ENCODE results near the gene SLC5A3.

SLC5A3 gene

GRCh38 chr21:34035619-34036354 lies 37.6 kb upstream of the SLC5A3 start:
- no peaks in the 10 kb centered on the region for H3K9me3 ChIP-seq (ENCODE audit: low read depth, low read length)
- no peak overlapping the region for H3K4me3 ChIP-seq
- TF ChIP-seq POLR2AphosphoS5 (IDR thresholded peaks at IDR 0.05; ENCODE audit: borderline replicate concordance, low read depth, low read length) (no peak), EZH2 (IDR thresholded peaks at IDR 0.05) (no peak), FOXP2 (optimal IDR thresholded peaks at IDR 0.05; ENCODE audit: control extremely low read depth, extremely low read length, insufficient read depth) (no peak)
- DNase-seq (ENCODE audit: low read depth, low spot score), result no peak
- no peak overlapping the region for H3K27ac ChIP-seq
- H3K36me3 ChIP-seq (ENCODE audit: insufficient read depth, low read length), result no peaks in the 10 kb centered on the region
- H3K9ac ChIP-seq (ENCODE audit: insufficient read length), result no peak overlapping the region

DNA sequence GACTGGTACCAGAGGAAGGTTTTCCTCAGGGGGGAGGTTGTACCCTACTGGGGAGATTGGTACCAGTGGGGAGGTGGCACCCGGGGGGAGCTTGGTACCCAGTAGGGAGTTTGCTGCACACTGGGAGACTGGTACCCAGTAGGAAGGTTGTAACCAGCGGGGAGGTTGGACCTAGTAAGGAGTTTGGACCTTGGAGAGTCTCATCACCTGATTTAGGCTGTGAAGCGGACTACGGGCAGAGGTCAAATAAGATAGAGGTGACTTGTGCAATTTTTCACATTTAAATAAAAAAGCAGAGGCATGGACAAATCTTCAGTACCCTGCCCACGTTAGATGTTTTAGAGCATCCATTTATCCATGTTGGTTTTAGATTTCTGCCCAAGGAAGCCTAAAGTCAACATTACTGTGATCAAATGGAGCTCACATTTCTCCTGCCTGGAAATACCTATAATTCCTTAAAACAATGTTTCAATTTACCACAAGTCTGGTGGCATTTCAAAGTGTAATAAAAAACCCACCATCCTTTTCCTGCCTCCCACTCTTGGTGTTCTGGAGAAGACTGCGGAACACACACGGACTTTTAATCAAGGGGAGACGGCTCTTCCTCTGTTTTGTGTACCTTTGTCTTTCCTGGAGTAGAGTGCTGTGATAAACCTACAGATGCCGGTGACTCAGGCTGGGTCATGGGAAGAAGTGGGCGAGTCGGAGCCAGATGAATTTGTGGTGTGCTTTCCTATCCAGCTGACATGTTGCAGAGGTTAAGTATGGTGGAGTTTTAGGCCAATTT lies 36.2 kb upstream of the SLC5A3 start:
- TF ChIP-seq FOXP2 (optimal IDR thresholded peaks at IDR 0.05; ENCODE audit: control extremely low read depth, extremely low read length, insufficient read depth) (no peak), EZH2 (IDR thresholded peaks at IDR 0.05) (no peak), POLR2AphosphoS5 (IDR thresholded peaks at IDR 0.05; ENCODE audit: borderline replicate concordance, low read depth, low read length) (no peak)

DNA sequence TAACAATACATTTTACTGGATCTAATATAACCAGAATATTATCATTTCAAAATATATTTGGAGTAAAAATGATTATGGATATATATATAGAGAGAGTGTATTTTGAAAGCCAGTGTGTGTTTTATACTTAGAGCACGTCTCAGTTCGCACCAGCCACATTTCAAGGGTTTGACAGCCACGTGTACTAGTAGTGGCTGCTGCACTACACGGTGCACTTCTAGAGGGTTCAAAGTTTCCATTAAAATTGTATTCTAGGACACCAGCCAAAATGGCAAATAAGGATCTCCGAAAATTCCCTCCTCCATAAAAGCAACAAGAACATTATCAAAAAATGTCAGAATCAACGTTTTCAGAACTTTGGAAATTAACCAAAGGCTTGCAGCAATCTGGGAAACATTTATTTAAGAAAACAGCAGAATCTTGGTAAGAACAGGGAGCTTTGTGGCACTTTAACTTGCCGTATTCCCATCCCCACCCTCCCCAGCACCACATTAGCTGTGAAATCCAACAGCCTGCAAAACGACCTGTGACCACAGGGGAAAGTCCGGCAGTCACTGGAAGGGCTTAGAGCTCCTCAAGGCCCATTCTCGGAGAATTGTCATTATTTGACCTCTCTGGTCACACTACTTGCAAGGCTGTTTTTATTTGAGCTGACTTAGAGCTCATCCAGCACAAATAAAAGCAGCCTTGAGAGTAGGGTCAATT lies 33.5 kb upstream of the SLC5A3 start:
- Histone ChIP-seq H3K4me3 (no peak overlapping the region), H3K9ac (ENCODE audit: insufficient read length) (no peak overlapping the region), H3K36me3 (ENCODE audit: insufficient read depth, low read length) (no peaks in the 10 kb centered on the region), H3K9me3 (ENCODE audit: low read depth, low read length) (no peaks in the 10 kb centered on the region), H3K27ac (no peak overlapping the region)
- no peak for TF ChIP-seq EZH2 (IDR thresholded peaks at IDR 0.05)
- TF ChIP-seq POLR2AphosphoS5 (IDR thresholded peaks at IDR 0.05; ENCODE audit: borderline replicate concordance, low read depth, low read length), result no peak
- no peak for TF ChIP-seq FOXP2 (optimal IDR thresholded peaks at IDR 0.05; ENCODE audit: control extremely low read depth, extremely low read length, insufficient read depth)
- DNase-seq (ENCODE audit: low read depth, low spot score), result no peak

More for the DNA sequence above, 36.2 kb upstream of the SLC5A3 start:
- no peak for DNase-seq (ENCODE audit: low read depth, low spot score)
- no peak overlapping the region for H3K4me3 ChIP-seq
- no peak overlapping the region for H3K27ac ChIP-seq
- no peak overlapping the region for H3K9ac ChIP-seq (ENCODE audit: insufficient read length)
- H3K36me3 ChIP-seq (ENCODE audit: insufficient read depth, low read length), result no peaks in the 10 kb centered on the region
- H3K9me3 ChIP-seq (ENCODE audit: low read depth, low read length), result no peaks in the 10 kb centered on the region

DNA sequence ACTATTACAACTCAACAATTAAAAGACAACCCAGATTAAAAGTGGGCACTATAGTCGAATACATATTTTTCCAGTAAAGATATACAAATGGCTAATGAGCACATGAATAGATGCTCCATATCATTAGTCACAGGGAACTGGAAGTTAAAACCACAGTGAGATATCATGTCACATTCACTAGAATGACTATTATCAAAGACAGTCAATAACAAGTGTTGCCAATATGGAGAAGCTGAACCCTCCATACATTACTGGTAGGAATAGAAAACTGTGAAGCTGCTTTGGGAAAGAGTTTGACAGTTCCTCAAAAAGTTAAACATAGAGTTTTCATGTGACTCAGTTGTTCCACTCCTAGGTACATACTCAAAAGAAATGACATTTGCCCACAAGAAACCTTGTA lies 30.6 kb upstream of the SLC5A3 start:
- DNase-seq (ENCODE audit: low read depth, low spot score), result no peak
- Histone ChIP-seq H3K9me3 (ENCODE audit: low read depth, low read length) (no peaks in the 10 kb centered on the region), H3K36me3 (ENCODE audit: insufficient read depth, low read length) (no peaks in the 10 kb centered on the region), H3K27ac (no peak overlapping the region), H3K4me3 (no peak overlapping the region), H3K9ac (ENCODE audit: insufficient read length) (no peak overlapping the region)
- TF ChIP-seq EZH2 (IDR thresholded peaks at IDR 0.05) (no peak), FOXP2 (optimal IDR thresholded peaks at IDR 0.05; ENCODE audit: control extremely low read depth, extremely low read length, insufficient read depth) (no peak), POLR2AphosphoS5 (IDR thresholded peaks at IDR 0.05; ENCODE audit: borderline replicate concordance, low read depth, low read length) (no peak)

DNA sequence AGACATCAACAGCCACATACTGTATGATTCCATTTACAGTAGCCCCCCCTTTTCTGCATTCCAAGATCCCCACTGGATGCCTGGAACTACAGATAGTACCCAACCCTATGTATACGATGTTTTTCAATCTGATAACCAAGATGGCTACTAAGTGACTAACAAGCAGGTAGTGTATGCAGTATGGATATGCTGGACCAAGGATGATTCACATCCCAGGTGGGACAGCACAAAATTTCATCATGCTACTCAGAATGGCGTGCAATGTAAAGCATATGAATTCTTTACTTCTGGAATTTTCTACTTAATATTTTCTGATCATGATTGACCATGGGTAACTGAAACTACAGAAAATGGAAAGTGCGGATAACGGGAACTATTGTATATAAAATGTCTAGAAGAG lies 30.0 kb upstream of the SLC5A3 start:
- H3K27ac ChIP-seq, result no peak overlapping the region
- H3K36me3 ChIP-seq (ENCODE audit: insufficient read depth, low read length), result no peaks in the 10 kb centered on the region
- no peak overlapping the region for H3K9ac ChIP-seq (ENCODE audit: insufficient read length)
- DNase-seq (ENCODE audit: low read depth, low spot score), result no peak
- no peak overlapping the region for H3K4me3 ChIP-seq
- no peak for TF ChIP-seq POLR2AphosphoS5 (IDR thresholded peaks at IDR 0.05; ENCODE audit: borderline replicate concordance, low read depth, low read length)
- TF ChIP-seq FOXP2 (optimal IDR thresholded peaks at IDR 0.05; ENCODE audit: control extremely low read depth, extremely low read length, insufficient read depth), result no peak
- no peak for TF ChIP-seq EZH2 (IDR thresholded peaks at IDR 0.05)
- no peaks in the 10 kb centered on the region for H3K9me3 ChIP-seq (ENCODE audit: low read depth, low read length)

DNA sequence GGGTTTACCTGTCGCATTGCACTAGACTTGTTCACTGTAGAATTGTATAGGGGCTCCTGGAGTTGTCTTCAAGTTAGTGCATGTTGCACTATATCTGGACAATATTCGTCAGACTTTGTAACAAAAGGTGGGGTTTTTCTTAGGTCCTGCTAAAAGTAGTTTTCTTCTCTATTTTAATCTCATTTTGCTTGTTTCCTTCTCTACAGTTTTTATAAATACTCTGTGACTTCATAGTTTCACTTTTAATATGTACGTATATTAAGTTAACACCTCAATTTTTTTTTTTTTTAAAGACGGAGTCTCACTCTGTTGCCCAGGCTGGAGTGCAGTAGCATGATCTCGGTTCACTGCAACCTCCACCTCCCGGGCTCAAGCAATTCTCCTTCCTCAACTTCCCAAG lies 26.5 kb upstream of the SLC5A3 start:
- TF ChIP-seq EZH2 (IDR thresholded peaks at IDR 0.05) (no peak), FOXP2 (optimal IDR thresholded peaks at IDR 0.05; ENCODE audit: control extremely low read depth, extremely low read length, insufficient read depth) (no peak), POLR2AphosphoS5 (IDR thresholded peaks at IDR 0.05; ENCODE audit: borderline replicate concordance, low read depth, low read length) (no peak)
- no peak overlapping the region for H3K27ac ChIP-seq
- H3K4me3 ChIP-seq, result no peak overlapping the region
- no peaks in the 10 kb centered on the region for H3K9me3 ChIP-seq (ENCODE audit: low read depth, low read length)
- no peak for DNase-seq (ENCODE audit: low read depth, low spot score)
- no peaks in the 10 kb centered on the region for H3K36me3 ChIP-seq (ENCODE audit: insufficient read depth, low read length)
- H3K9ac ChIP-seq (ENCODE audit: insufficient read length), result no peak overlapping the region

DNA sequence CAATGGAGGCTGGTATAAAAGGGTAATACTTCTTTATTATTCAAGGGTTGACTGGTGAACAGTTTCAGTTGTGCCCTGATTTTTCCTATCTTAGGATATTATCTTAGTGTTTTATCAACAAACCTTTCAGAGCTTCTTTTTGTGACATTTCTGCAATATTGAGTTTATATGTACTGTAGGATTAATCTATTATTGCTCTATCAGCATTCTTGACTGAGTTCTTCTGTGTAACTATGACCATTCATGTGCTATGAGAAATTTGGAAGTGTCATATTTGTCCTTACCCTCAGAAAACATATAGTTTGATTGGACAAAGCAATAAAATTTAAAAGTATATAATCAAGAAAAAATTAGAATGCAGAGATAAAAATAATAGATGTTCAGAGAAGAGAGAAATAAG lies 25.5 kb upstream of the SLC5A3 start:
- H3K9me3 ChIP-seq (ENCODE audit: low read depth, low read length), result no peaks in the 10 kb centered on the region

DNA sequence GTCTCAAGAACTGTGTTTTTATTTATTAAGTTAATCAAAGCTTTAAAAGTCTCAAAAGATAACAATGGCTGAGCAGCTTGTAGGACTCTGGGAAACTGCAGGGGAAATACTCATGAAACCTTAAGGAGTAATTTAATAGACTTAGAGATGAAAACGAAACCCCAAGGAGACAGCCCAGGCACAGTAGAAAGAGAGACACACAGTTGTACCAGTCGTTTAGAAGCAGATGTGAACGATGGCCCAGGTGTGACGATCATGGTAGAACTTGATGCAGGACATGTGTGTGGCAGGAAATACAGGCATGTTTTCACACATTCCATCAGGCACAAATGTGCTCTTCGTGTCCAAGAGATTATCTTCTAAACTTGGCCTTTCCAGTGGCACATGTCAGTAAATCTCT lies 21.2 kb upstream of the SLC5A3 start:
- Histone ChIP-seq H3K4me3 (no peak overlapping the region), H3K27ac (no peak overlapping the region), H3K9ac (ENCODE audit: insufficient read length) (no peak overlapping the region), H3K36me3 (ENCODE audit: insufficient read depth, low read length) (no peaks in the 10 kb centered on the region), H3K9me3 (ENCODE audit: low read depth, low read length) (no peaks in the 10 kb centered on the region)
- no peak for DNase-seq (ENCODE audit: low read depth, low spot score)
- no peak for TF ChIP-seq FOXP2 (optimal IDR thresholded peaks at IDR 0.05; ENCODE audit: control extremely low read depth, extremely low read length, insufficient read depth)
- TF ChIP-seq POLR2AphosphoS5 (IDR thresholded peaks at IDR 0.05; ENCODE audit: borderline replicate concordance, low read depth, low read length), result no peak
- TF ChIP-seq EZH2 (IDR thresholded peaks at IDR 0.05), result no peak

More for the DNA sequence above, 25.5 kb upstream of the SLC5A3 start:
- no peak for TF ChIP-seq FOXP2 (optimal IDR thresholded peaks at IDR 0.05; ENCODE audit: control extremely low read depth, extremely low read length, insufficient read depth)
- TF ChIP-seq POLR2AphosphoS5 (IDR thresholded peaks at IDR 0.05; ENCODE audit: borderline replicate concordance, low read depth, low read length), result no peak
- TF ChIP-seq EZH2 (IDR thresholded peaks at IDR 0.05), result no peak
- no peak overlapping the region for H3K27ac ChIP-seq
- H3K4me3 ChIP-seq, result no peak overlapping the region
- no peak for DNase-seq (ENCODE audit: low read depth, low spot score)
- H3K36me3 ChIP-seq (ENCODE audit: insufficient read depth, low read length), result no peaks in the 10 kb centered on the region
- no peak overlapping the region for H3K9ac ChIP-seq (ENCODE audit: insufficient read length)

Measured in SK-N-MC (cell line).